Stimulated activated memory B cell treated with anti-CD40 and anti-IgM and Interleukin-4, amounts not matched to agents 10 μg/mL and 1 μg/mL and 100 μg/mL, for 72 hours (primary cell): Measurements from ENCODE around the gene ITGA7.

ENCODE experiments used
- ATAC-seq: fragments of 150-1000 bp; cut with Tn5 transposase; 2 replicates; pipeline ENCODE4 v1.10.0; 2021
- H3K27ac Mint-ChIP-seq: one replicate; pipeline ENCODE4 v1.8.0; 2022; ENCODE audit warnings: mild to moderate bottlenecking, mixed read lengths
- H3K27me3 Mint-ChIP-seq: one replicate; pipeline ENCODE4 v1.8.0; 2022; ENCODE audit warnings: mixed read lengths
- H3K36me3 Mint-ChIP-seq: one replicate; pipeline ENCODE4 v1.8.0; 2022; ENCODE audit warnings: mixed read lengths
- H3K4me1 Mint-ChIP-seq: one replicate; pipeline ENCODE4 v1.8.0; 2022; ENCODE audit warnings: mixed read lengths
- H3K4me3 Mint-ChIP-seq: one replicate; pipeline ENCODE4 v1.8.0; 2022; ENCODE audit warnings: mild to moderate bottlenecking, moderate library complexity, mixed read lengths
- H3K9me3 Mint-ChIP-seq: one replicate; pipeline ENCODE4 v1.8.0; 2022; ENCODE audit warnings: mixed read lengths

The ITGA7 gene

DNA sequence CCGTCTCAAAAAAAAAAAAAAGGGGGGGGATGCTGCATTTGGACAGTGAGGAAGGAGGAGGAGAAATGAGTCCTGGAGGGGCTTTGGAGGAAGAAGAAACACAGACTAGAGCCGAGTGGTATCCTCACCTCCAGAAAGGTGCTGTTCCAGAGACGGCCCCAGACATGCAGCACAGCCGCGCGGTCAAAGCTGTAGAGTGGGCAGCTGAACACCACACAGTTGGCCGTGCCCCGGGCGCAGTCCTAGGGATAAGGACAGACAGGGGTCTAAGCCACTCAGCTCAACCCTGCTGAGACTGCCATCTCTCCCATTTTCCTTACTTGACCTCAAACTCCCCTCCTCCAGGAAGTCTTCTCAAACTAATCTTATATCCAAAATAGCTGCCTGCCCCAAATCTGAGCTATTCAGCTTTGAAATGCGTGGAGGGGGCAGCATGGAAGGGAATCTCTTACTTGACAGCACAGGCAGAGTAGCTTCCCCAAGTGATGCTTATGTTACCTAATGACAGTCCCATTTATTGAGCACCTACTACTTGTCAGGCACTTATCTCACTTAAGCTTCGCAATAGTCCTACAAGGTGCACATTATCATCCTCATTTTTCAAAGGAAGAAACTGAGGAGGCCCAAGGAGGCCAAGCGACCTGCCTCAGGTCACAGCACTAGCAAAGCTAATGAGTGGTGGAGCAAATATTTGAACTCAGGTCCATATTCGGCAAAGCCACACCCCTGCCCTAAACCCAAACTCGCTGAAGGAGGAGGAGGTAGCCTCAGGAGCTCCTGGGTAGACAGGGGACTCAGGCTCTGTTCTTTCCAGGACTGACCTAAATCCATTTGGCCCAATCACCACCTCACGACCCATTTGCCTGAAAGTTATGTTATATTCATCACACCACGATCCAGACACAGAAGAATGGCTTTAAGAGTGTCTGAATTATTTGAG lies 18.7 kb downstream of the ITGA7 start:
- H3K4me3 Mint-ChIP-seq = no peak overlapping the region
- ATAC-seq = no peak
- H3K27ac Mint-ChIP-seq = no peak overlapping the region

DNA sequence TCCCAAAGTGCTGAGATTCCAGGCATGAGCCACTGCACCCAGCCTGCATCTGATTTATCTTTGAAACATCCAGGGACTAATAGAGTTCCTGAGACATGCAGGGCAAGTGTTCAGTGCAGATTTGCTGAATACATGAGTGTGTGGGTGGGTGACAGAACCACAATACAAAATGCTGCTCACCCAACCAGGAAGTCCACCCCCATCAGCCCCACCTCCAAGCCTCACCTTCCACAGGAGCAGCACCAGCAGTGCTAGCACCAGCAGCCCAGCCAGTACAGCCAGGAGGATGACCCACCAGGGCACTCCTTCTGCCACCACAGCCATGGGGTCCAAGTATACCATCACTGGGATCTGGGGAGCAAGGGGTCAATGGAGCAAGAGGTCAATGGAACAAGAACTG lies 20.0 kb downstream of the ITGA7 start:
- peaks cover 9% of the 10 kb centered on the region for H3K27me3 Mint-ChIP-seq
- no peaks in the 10 kb centered on the region for H3K36me3 Mint-ChIP-seq
- H3K9me3 Mint-ChIP-seq = no peaks in the 10 kb centered on the region
- no peak overlapping the region for H3K27ac Mint-ChIP-seq
- no peak for ATAC-seq
- peaks cover 9% of the 10 kb centered on the region for H3K4me1 Mint-ChIP-seq
- H3K4me3 Mint-ChIP-seq = no peak overlapping the region

More for the DNA sequence above, 18.7 kb downstream of the ITGA7 start:
- H3K9me3 Mint-ChIP-seq = no peaks in the 10 kb centered on the region
- peaks cover 9% of the 10 kb centered on the region for H3K27me3 Mint-ChIP-seq
- H3K36me3 Mint-ChIP-seq = no peaks in the 10 kb centered on the region
- peaks cover 6% of the 10 kb centered on the region for H3K4me1 Mint-ChIP-seq

DNA sequence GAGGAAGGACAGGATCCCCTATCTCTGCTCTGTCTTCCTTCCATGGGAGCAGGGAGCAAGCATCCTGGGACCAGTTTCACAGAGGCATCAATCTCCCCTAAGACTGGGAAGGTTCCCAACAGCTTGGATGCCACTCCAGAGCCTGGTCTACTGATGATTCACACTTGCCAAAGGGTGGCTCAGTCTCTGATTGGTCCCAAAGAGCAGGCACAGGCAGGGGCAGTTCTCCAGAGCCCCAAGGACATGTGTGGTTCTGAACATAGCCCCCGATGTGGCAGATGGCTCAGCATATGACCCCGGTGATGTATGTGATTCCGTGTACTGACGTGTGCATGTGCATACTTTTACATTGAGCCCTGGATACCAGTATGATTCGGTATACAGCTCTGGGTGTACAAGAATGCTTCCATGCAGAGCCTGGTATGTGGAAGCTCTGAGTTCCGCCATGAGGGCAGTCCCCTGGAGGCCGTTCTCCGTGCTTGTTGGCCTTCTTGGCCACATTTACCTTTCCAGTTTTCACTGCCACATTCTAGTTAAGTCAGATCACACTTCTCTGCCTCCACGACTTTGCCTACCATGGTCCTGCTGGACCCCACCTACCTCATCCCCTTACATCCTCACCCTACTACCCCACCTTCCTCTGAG lies 21.2 kb downstream of the ITGA7 start:
- Mint-ChIP-seq H3K4me3 (no peak overlapping the region), H3K4me1 (peaks cover 22% of the 10 kb centered on the region), H3K27me3 (peaks cover 9% of the 10 kb centered on the region), H3K27ac (no peak overlapping the region), H3K36me3 (no peaks in the 10 kb centered on the region), H3K9me3 (no peaks in the 10 kb centered on the region)
- no peak for ATAC-seq

DNA sequence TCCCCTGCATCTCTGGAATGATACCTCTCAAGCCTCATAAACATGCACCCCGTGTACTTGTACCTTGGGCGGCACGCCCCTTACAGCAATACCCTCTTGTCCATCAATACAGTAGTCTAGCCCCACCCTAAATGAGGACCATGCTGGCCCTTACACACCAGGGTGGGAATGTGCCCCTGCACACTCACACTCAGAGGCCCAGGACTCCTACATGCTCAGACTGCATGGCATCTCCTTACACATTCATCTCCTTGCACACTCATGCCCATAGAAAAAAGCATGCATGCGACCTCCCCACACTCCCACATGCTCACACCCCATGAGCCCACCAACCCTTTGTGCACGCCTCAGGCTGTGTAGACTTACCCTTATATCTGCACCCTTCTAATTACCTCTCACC lies 22.0 kb downstream of the ITGA7 start:
- H3K27me3 Mint-ChIP-seq = peaks cover 9% of the 10 kb centered on the region
- ATAC-seq = no peak
- H3K27ac Mint-ChIP-seq = no peak overlapping the region
- H3K4me1 Mint-ChIP-seq = peaks cover 30% of the 10 kb centered on the region
- no peaks in the 10 kb centered on the region for H3K36me3 Mint-ChIP-seq
- no peaks in the 10 kb centered on the region for H3K9me3 Mint-ChIP-seq
- H3K4me3 Mint-ChIP-seq = no peak overlapping the region

DNA sequence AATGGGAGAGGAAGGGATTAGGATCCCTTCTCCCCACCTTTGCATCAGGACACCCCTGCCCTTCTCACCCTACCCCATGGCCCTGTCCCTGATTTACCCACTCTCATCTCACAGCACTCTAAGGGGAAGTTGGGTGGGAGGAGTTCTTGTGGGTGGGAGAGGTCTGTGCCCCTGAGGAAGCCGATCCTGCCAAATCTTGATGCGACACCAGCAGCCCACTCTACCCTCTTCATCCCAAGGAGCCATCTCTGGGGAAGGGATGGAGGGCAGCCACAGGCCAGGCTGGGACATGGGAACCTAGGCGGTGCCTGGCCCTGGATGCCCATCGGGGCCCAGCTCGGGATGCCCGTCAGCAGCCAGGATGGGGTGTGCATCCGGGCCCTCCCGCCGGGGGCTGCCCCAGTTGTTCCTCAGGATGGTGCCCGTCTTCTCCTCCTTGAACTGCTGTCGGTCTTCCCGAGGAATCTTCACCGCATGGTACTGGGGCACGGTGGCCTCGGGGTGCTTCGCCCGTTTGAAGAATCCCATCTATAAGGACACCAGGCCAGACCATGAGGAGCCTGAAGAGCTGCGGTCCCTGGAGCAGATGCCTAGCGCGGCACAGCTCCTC lies 22.8 kb downstream of the ITGA7 start:
- Mint-ChIP-seq H3K4me1 (peaks cover 32% of the 10 kb centered on the region), H3K4me3 (no peak overlapping the region)
- no peak for ATAC-seq

DNA sequence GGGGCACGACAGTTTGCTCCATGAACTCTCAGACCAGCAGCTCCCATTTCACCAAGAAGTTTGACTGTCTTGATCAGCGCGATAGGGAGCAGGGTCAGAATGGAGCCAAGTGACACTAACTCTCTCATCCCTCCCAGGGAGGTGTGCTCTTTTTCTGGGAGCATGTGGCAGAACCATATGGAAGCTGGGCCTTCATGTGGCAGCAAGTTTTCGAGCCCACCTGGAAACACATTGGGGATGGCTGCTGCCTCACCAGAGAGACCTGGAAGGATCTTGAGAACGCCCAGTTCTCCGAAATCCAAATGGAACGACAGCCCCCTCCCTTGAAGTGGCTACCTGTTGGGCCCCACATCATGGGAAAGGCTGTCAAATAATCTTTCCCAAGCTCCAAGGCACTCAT lies 24.0 kb downstream of the ITGA7 start:
- no peak overlapping the region for H3K27ac Mint-ChIP-seq
- no peaks in the 10 kb centered on the region for H3K36me3 Mint-ChIP-seq
- ATAC-seq = no peak
- no peaks in the 10 kb centered on the region for H3K9me3 Mint-ChIP-seq
- peaks cover 32% of the 10 kb centered on the region for H3K4me1 Mint-ChIP-seq
- H3K27me3 Mint-ChIP-seq = peaks cover 9% of the 10 kb centered on the region
- H3K4me3 Mint-ChIP-seq = no peak overlapping the region

More for the DNA sequence above, 22.8 kb downstream of the ITGA7 start:
- Mint-ChIP-seq H3K9me3 (no peaks in the 10 kb centered on the region), H3K36me3 (no peaks in the 10 kb centered on the region), H3K27ac (no peak overlapping the region), H3K27me3 (peaks cover 9% of the 10 kb centered on the region)

DNA sequence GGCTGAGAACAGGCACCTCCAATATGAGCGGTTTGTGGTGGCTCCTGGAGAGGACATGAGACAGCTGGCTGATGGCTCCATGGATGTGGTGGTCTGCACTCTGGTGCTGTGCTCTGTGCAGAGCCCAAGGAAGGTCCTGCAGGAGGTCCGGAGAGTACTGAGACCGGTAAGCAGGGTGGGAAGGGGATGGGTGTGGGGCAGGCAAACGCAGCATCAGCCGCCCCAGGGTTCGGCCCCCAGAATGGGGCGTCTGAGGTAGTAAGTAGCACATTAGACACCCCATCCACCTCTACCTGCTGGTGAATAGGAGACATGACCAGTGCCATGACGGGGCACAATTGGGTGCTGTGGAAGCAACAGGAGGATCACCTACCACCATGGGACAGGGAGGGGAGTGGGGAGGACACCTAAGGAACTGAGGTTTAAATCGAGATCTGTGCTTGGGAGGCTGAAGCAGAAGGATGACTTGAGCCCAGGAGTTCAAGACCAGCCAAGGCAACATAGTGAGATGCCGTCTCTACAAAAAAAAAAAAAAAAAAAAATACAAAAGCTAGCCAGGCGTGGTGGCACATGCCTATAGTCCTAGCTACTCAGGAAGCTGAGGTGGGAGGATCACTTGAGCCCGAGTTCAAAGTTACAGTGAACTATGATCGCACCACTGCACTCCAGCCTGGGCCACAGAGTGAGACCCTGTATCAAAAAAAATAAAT lies 25.5 kb downstream of the ITGA7 start:
- peak overlapping the region; percentile 66 for H3K27ac Mint-ChIP-seq
- H3K4me1 Mint-ChIP-seq = peaks cover 26% of the 10 kb centered on the region
- peak overlapping the region; percentile 59 for H3K4me3 Mint-ChIP-seq
- peaks cover 9% of the 10 kb centered on the region for H3K27me3 Mint-ChIP-seq
- H3K9me3 Mint-ChIP-seq = no peaks in the 10 kb centered on the region
- peak; percentile 54 for ATAC-seq
- H3K36me3 Mint-ChIP-seq = no peaks in the 10 kb centered on the region

DNA sequence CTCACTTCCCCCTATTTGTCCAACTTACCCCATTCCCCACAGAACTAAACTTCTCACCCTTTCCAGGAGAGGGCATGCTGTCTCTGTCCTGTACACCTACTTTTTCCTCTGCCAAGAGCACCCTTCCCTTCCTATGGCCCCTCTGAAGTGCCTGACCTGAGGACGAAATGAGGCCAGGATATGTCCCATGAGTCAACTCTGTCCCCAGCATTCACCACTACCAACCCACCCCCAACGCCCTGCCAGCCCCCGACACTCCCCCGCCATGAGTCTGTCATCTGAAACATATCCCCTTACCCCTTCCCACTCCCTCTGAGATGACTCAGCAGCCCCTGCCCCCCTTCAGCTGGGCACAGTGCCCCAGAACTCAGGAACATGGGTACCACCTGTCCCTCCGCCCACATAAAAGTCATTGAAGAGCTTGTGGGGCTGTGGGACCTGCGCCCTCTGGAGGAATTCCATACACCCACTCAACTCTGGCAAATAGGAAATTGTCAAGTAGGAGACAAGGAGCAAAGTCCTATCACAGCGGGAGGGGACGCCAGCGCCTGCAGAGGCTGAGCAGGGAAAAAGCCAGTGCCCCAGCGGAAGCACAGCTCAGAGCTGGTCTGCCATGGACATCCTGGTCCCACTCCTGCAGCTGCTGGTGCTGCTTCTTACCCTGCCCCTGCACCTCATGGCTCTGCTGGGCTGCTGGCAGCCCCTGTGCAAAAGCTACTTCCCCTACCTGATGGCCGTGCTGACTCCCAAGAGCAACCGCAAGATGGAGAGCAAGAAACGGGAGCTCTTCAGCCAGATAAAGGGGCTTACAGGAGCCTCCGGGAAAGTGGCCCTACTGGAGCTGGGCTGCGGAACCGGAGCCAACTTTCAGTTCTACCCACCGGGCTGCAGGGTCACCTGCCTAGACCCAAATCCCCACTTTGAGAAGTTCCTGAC lies 26.3 kb downstream of the ITGA7 start:
- Mint-ChIP-seq H3K4me3 (peak overlapping the region; percentile 59), H3K27ac (peak overlapping the region; percentile 66), H3K4me1 (peaks cover 26% of the 10 kb centered on the region), H3K27me3 (peaks cover 9% of the 10 kb centered on the region), H3K9me3 (no peaks in the 10 kb centered on the region), H3K36me3 (no peaks in the 10 kb centered on the region)
- peak; percentile 67 for ATAC-seq

DNA sequence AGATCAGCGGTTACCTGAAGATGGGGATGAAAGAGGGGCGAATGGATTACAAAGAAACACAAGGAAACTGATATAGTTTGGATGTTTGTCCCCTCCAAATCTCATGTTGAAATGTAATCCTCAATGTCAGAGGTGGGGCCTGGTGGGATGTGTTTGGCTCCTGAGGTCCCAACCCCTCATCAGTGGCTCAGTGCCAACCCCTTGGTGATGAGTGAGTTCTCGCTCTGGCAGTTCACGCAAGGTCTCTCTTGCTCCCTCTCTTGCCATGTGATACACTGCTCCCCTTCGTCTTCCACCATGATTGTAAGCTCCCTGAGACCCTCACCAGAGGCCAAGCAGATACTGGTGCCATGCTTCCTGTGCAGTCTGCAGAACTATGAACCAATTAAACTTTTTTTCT lies 28.0 kb downstream of the ITGA7 start:
- no peak for ATAC-seq
- H3K36me3 Mint-ChIP-seq = no peaks in the 10 kb centered on the region
- no peak overlapping the region for H3K27ac Mint-ChIP-seq
- H3K27me3 Mint-ChIP-seq = no peaks in the 10 kb centered on the region
- H3K9me3 Mint-ChIP-seq = no peaks in the 10 kb centered on the region
- no peak overlapping the region for H3K4me3 Mint-ChIP-seq
- peaks cover 31% of the 10 kb centered on the region for H3K4me1 Mint-ChIP-seq

DNA sequence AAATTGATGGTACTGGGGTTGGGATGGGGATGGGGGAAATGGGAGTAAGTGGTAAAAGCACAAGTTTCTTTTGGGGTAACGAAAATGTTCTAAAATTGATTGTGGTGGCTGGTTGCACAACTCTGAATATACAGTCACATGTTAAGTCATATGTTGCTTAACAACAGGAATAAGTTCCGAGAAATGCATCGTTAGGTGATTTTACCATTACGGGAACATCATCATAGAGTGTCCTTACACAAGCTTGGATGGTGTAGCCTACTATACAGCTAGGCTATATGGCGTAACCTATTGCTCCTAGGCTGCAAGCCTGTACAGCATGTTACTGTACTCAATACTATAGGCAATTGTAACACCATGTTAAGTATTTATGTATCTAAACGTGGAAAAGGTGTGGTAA lies 31.0 kb downstream of the ITGA7 start:
- peaks cover 3% of the 10 kb centered on the region for H3K9me3 Mint-ChIP-seq
- H3K36me3 Mint-ChIP-seq = no peaks in the 10 kb centered on the region
- no peak overlapping the region for H3K4me3 Mint-ChIP-seq
- no peak overlapping the region for H3K27ac Mint-ChIP-seq
- H3K27me3 Mint-ChIP-seq = no peaks in the 10 kb centered on the region
- ATAC-seq = no peak
- peaks cover 31% of the 10 kb centered on the region for H3K4me1 Mint-ChIP-seq

DNA sequence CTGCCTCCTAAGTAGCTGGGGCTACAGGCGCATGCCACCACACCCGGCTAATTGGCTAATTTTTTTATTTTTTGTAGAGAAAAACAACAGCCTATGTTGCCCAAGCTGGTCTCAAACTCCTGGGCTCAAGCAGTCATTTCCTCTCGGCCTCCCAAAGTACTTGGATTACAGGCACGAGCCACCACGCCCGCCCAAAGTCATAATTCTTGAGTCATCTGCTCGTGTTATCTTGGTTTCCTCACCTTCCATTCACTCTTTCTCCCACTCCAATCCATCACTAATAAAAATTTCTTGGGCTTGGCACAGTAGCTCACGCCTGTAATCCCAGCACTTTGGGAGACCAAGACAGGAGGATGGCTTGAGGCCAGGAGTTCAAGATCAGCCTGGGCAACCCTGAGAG lies 32.0 kb downstream of the ITGA7 start:
- H3K9me3 Mint-ChIP-seq = peaks cover 3% of the 10 kb centered on the region
- no peaks in the 10 kb centered on the region for H3K36me3 Mint-ChIP-seq
- H3K27ac Mint-ChIP-seq = no peak overlapping the region
- H3K27me3 Mint-ChIP-seq = no peaks in the 10 kb centered on the region
- no peak overlapping the region for H3K4me3 Mint-ChIP-seq
- ATAC-seq = no peak
- peaks cover 21% of the 10 kb centered on the region for H3K4me1 Mint-ChIP-seq

DNA sequence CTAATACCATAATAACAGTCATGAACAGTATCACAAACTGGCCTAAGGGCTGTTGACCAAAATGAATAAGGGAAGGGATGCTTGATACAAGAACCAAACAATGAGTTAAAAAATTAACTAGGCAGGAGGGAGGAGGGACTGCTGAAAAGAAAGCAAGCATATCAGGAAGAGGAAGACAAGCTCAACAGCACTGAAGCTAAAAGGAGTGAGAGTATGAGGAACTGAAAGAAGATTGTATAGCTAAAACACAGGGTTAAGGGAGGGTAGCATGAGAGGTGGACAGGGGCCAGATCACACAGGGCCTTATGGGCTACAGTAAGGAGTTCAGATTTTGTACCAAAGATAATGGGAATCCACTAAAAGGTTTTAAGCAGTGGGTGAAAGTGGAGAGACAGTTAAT lies 34.1 kb downstream of the ITGA7 start:
- H3K36me3 Mint-ChIP-seq = no peaks in the 10 kb centered on the region
- H3K4me1 Mint-ChIP-seq = peaks cover 19% of the 10 kb centered on the region
- peak overlapping the region; percentile 89 for H3K27ac Mint-ChIP-seq
- peak; percentile 96 for ATAC-seq
- H3K9me3 Mint-ChIP-seq = peaks cover 3% of the 10 kb centered on the region
- peak overlapping the region; percentile 8 for H3K4me3 Mint-ChIP-seq
- no peaks in the 10 kb centered on the region for H3K27me3 Mint-ChIP-seq

DNA sequence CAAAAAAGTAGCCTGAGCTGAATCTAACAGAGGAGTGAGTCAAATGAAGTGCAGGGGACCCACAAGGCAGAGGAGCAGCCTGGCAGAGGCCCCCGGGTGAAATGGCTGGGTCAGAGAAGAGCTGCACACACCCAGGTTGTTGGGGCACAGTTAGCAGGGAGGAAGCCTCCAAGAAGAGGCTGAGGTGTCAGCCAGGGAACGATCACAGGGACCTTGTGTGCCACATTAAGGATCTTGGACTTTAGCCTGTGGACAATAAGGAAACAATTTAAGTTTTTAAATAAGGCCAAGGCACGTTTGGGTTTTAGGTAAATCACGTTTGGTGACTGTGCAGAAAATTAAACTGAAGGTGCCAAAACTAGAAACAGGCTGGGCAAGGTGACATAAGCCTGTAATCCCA lies 36.0 kb downstream of the ITGA7 start:
- Mint-ChIP-seq H3K4me1 (peaks cover 19% of the 10 kb centered on the region), H3K36me3 (no peaks in the 10 kb centered on the region), H3K4me3 (no peak overlapping the region), H3K9me3 (peaks cover 3% of the 10 kb centered on the region), H3K27me3 (no peaks in the 10 kb centered on the region), H3K27ac (no peak overlapping the region)
- ATAC-seq = no peak

DNA sequence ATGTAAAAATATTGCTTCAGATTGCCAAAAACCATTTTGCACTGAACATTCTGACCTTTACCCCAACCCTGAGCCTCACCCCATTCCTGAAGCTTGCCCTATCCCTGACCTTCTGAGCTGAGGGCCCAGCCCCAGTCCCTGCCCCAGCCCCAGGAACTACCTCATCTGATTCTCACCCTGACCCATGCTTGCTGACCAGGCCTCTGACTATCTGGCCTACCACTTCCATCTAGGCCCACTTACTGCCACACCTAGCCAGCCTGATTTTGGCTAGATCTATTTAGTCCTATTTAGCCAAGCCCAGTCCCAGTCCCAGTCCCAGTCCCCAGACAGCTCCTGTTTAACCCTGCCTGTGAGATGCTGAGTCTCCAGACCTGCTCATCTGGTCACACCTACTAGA lies 37.4 kb downstream of the ITGA7 start:
- no peak overlapping the region for H3K27ac Mint-ChIP-seq
- no peak for ATAC-seq

More for the DNA sequence above, 37.4 kb downstream of the ITGA7 start:
- H3K27me3 Mint-ChIP-seq = no peaks in the 10 kb centered on the region
- peaks cover 3% of the 10 kb centered on the region for H3K9me3 Mint-ChIP-seq
- peaks cover 19% of the 10 kb centered on the region for H3K4me1 Mint-ChIP-seq
- H3K4me3 Mint-ChIP-seq = no peak overlapping the region
- H3K36me3 Mint-ChIP-seq = no peaks in the 10 kb centered on the region
